K562 treated with DMSO at 1 percent for 12 hours (cell line): ENCODE measurements around the gene CCDC160. TPM values are rescaled to one million over a fixed set of nuclear protein-coding genes. Genes with fewer than 3 reads are reported as not detected.

Source experiments
- total RNA-seq: library from RNA; unstranded; fragments of 300-600 nt; gene quantifications from 2 replicates; pipeline ENCODE4 v1.2.3, GENCODE V29; 2022; ENCODE audit not compliant: insufficient read depth

The CCDC160 gene
- total RNA-seq: not detected in 2 replicates

DNA sequence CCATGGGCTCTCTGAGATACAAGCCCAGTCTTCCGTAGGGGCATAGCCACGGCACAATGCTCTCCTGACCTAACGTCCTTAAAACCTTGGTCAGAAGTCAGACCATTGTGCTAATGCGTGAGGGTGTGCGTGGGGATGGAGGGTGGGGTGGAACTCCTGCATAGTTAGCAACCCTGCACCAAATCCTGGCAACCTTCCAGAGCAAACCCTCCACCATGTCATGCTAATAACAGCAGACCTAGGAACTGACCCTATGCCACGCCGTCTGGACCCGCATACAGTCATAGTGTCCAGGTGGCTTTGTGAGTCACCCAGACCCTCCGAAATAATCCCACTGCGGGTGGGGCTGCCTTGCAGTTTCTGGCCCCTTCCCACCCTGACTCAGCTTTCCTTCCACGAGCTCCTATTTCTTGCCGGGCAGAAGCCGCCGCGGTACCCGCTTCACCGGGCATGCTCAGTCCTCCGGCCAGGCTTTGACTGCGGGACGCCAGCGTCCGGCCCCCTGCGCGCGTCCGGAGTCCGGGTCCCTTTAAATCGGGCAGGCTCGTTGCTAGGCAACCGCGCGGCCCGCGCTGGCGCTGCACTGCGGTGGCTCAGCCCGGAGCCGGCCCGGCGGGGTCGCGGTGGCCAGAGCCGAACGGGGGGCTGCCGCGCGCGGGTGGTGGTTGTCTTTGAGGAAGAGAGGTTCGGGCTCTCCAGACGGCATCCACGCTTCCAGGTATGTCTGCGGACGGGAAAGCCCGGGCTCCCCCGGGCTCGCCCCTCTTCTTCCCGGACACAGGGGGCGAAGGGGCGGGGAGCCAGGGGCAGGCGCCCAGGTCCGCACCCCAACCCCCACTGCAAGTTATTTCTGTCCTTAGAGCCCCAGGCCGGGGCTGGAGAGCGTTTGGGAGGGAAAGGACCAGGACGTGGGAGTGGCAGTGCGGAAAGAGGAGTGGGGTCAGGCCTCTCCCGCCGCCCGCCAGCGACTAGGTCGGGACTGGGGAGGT is at the start of gene CCDC160:
TSS of gene CCDC160 (plus strand) at position 557 of the 989 bp plus-strand sequence. CDS start 7,619 bp downstream, outside the sequence.

Other genes starting within 250 kb of the CCDC160 start
- gene PHF6, start 136.1 kb downstream of the CCDC160 start, total RNA-seq: 7.4 and 30.7 TPM in 2 replicates
- 40.0 and 64.1 TPM in 2 replicates for gene HPRT1, start 223.0 kb downstream of the CCDC160 start, total RNA-seq